NCI-H774 (cell line): ENCODE results near the gene ME2.
"Not testable (repeated sequence)": the region's sequence is repeated elsewhere in the genome, so short reads cannot be mapped to it uniquely, and the experiment has no call there.

ENCODE experiments used
- DNase-seq: peaks from one replicate; lab custom pipeline; 2025; lab: John Stamatoyannopoulos, UW

The ME2 gene

DNA sequence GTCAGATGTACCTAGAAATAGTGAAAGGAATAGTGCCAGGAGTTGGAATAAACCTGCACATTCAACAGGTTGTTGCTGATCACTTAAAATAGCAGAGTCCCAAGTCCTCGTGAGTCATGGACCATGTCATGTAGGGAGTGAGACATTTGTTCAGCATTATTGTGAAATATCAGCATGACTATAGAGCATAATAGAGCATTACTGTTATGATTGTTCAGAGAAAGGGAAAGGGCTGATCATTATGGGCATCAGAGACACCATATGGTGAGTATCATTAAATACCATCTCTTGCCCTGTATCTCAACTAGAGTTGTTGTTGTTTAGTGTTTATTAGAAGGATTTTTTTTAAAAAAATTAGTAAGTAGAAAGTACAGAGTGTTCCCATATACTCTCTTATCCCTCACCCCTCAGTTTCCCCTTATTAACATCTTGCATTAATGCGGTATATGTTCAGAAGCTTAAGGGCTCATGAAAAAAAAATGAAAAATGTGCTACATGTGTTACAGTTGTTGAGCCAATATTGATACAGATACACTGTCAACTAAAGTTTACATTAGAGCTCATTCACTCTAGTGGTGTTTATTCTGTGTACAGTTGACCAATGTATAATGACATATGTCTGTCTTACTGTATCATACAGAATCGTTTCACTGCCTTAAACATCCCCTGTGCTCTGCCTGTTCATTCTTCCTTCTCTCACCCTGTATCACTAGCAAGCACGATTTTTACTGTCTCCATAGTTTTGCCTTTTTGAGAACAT, 94.6 kb downstream of the ME2 start:
- no peak for DNase-seq

DNA sequence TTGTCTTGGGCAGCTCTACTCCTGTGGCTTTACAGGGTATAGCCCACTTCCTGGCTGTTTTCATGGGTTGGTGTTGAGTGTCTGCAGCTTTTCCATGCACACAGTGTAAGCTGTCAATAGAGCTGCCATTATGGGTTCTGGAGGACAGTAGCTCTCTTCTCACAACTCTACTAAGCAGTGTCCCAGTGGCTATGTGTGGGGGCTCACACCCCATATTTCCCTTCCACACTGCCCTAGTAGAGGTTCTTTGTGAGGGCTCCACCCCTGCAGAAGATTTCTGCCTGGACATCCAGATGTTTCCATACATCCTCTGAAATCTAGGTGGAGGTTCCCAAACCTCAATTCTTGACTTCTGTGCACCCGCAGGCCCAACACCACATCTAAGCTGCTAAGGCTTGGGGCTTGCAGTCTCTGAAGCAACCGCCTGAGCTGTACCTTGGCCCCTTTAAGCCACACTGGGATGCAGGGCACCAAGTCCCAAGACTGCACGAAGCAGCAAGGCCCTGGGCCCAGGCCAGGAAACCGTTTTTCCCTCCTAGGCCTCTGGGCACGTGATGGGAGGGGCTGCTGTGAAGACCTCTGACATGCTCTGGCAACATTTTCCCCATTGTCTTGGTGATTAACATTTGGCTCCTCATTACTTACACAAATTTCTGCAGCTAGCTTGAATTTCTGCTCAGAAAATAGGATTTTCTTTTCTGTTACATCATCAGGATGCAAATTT, 98.3 kb downstream of the ME2 start:
- DNase-seq, result no peak

DNA sequence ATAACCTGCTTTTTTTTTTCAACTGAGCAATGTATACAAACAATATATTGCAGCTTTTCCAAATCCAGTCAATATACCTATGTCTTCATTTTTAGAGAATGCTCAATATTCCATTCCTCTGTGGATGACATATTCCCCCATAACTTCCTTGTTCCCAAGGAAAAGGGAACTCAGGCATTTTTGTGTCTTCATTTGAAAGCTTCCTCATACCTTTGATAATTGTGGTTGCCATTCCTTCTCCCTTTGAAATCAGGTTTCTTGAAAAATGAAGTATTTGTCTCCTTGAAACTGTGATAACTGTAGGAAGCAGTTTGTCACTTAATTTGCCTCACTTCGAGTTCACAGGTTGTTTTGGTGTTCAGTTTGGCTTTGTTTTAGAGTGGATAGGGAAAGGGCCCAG, 102.5 kb downstream of the ME2 start:
- no peak for DNase-seq

DNA sequence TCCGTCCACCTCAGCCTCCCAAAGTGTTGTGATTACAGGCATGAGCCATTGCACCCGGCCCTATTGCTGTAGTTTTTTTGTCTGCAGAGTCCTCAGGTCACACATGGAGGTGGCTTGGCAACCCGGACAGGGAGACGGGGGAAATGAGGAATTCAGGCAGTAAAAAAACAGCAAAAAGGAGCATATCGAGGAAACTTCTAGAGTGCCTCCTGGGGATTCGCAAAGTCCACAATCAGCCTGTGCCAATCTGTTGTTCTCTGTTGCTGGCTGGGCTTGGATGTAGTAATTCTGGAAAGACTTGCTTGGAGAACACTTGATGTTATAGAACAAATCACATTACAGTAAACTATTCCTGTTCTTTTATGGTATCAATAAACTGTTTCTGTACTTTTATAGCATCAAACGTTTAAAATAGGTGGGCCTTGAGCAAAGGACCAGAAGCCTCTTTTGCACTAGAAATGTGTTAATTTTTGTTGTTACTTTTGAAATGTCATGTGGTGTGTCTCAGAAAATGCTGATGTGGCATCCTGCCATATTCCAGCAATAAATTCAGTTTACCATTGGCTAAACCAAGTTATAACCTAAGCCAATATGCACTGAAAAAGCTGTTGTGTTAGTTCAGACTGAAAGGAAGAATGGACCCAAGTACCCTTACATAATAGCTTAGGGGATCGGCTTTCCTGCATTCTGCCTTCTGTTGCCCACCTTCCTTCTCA, 103.3 kb downstream of the ME2 start:
- DNase-seq, result no peak

DNA sequence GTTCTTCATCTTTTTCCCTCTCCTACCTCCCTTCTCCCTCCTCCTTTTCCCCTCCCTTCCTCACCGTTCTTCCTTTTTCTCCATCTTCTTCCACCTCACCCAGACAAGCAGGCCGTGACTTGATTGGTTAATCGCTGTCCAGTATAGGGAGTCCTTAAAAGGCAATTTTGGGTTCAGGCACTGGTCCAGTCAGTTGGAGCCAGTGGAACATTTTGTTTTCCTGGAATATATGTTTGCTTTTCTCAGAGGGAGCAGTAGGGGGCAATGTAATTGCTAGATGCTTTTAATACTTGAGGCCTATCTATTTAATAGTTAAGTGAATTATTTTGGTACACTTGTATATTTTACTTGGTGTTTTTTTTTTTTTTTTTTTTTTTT, 103.9 kb downstream of the ME2 start:
- no peak for DNase-seq

DNA sequence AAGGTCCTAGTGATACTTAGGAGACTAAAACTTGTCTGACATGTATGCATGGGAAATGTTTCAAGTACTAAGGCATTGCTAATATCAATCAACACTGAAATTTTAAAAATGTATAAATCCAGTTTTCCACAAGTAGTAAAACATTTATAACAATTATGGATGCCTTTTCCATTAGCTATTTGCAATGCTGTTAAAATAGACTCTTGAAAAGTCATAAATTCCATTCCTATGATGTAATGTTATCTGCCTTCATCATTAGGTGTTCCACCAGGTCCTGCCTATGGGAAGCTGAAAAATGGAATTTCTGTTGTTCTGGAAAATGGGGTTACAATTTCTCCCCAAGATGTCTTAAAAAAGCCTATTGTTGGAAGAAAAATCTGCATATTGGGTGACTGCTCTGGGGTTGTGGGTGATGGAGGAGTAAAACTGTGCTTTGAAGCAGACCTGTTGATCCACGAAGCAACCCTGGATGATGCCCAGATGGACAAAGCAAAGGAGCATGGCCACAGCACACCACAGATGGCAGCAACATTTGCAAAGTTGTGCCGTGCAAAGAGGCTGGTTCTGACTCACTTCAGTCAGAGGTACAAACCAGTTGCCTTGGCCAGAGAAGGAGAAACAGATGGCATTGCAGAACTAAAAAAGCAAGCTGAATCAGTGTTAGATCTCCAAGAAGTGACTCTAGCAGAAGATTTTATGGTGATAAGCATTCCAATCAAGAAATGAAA, 107.6 kb downstream of the ME2 start:
- DNase-seq, result no peak

DNA sequence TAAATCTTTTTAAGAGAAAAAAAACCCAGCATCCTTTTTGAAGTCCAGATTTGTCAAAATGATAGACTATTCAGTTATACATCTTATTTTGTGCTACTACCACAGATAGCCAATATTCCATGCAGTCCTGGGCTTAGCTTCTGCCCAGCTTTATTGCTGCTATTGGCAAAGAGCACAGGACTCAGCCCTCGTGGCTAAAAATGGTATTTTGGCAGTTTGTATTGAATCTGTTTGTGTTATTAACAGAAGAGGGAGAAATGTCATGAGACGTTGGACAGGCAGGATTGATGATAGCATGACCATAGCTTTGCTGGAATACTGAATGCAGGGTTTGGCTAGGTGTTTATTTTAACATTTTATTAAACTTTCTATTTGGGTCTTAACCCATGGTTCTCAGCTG, 108.3 kb downstream of the ME2 start:
- DNase-seq, result no peak

DNA sequence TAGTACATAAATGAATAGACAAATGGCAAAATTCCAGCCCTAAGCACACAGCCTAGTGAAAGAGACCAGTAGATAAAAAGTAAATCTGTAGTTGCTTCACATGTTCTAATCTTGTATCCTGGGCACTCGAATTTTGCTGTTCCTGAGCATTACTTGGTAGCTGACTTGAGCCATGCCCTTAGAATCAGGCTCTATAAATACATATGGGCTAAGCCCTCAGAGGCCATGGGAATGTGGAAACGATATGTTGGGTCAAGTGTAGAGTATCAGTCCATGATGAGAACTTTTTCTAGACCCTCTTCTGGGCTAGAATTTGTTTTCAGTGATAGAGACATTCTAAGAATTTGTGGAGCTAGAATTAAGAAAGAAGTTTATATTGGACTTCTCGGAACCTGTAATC, 110.8 kb downstream of the ME2 start:
- no peak for DNase-seq

DNA sequence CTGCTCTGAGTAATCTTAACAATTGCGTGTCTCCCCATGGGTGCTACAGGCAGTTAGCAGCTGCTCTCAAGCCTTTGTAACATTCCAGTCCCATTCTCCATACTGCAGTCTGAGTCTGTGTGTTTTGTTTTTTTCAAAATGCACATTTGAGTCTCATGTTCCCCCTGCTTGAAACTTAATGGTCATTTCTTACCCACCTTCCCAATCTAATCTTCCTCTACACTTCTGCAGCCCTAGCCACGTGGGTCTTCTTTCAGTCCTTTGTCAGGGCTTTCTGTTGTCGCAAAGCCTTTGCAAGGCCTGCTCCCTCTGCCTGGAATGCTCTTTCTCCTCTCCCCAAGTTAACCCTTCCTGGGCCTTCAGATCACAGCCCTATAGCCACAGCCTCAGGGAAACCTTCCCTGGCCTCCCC, 113.4 kb downstream of the ME2 start:
- no peak for DNase-seq

DNA sequence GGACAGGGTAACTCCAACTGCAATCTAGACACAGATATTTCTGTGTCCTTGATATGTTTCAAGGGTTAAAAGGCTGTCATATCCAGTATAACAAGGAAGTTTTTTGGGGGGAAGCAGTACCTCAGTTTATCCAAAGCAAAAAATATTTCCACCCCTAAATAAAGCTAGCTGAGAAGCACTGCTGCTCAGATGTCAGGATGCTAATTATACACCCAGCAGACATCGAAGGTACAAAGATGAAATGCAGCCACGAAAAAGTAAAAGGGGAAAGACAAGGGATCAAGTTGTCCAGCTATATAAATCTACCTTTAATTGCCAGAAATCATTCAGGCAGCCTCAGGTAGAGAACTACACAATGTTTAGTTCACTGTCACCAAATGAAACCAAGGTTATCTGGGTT, 115.1 kb downstream of the ME2 start:
- DNase-seq, result no peak

DNA sequence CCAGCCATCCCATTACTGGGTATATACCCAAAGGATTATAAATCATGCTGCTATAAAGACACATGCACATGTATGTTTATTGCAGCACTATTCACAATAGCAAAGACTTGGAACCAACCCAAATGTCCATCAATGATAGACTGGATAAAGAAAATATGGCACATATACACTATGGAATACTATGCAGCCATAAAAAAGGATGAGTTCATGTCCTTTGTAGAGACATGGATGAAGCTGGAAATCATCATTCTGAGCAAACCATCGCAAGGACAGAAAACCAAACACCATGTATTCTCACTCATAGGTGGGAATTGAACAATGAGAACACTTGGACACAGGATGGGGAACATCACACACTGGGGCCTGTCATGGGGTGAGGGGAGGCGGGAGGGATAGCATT, 124.3 kb downstream of the ME2 start:
- DNase-seq, result not testable (repeated sequence)
